GM23338 (cell line): Measurements from ENCODE around the gene CBLN4. TPM values are rescaled to one million over a fixed set of nuclear protein-coding genes. Genes with fewer than 3 reads are reported as not detected.

ENCODE experiments used
- ATAC-seq: fragments of 200-7000 bp; cut with Tn5 transposase; 3 replicates; pipeline ENCODE4 v1.9.1; 2020
- DNase-seq: peaks from one replicate; pipeline ENCODE4 v3.0.0-alpha.2; 2015; ENCODE audit warnings: low spot score
- H2AFZ ChIP-seq: fragments of 200-600 bp; sonication (generic); 2 replicates; pipeline ENCODE4 v1.8.0; 2016; ENCODE audit warnings: antibody characterized with exemption, mild to moderate bottlenecking, moderate library complexity
- H3F3A ChIP-seq: fragments of 200-600 bp; sonication (generic); replicated peaks from 2 replicates; pipeline ENCODE4 v1.8.0; 2017; ENCODE audit warnings: antibody characterized with exemption, mixed run types, low read depth
- H3K27ac ChIP-seq: fragments of 200-600 bp; sonication (generic); 2 replicates; pipeline ENCODE4 v1.6.1; 2016; ENCODE audit warnings: low read depth
- H3K27me3 ChIP-seq: fragments of 200-600 bp; sonication (generic); 2 replicates; pipeline ENCODE4 v1.8.0; 2016; ENCODE audit warnings: mild to moderate bottlenecking, mixed run types, moderate library complexity; ENCODE audit not compliant: insufficient read depth
- H3K36me3 ChIP-seq: fragments of 200-600 bp; sonication (generic); 2 replicates; pipeline ENCODE4 v1.8.0; 2016; ENCODE audit warnings: mild to moderate bottlenecking; ENCODE audit not compliant: insufficient read depth
- H3K4me1 ChIP-seq: fragments of 200-600 bp; sonication (generic); 2 replicates; pipeline ENCODE4 v1.8.0; 2016; ENCODE audit warnings: mild to moderate bottlenecking, moderate library complexity; ENCODE audit not compliant: insufficient read depth
- H3K4me2 ChIP-seq: fragments of 200-600 bp; sonication (generic); 2 replicates; pipeline ENCODE4 v1.7.1; 2017; ENCODE audit warnings: mixed run types
- H3K4me3 ChIP-seq: fragments of 200-600 bp; sonication (generic); 2 replicates; pipeline ENCODE4 v1.6.1; 2016; ENCODE audit warnings: mixed run types
- H3K79me2 ChIP-seq: fragments of 200-600 bp; sonication (generic); replicated peaks from 2 replicates; pipeline ENCODE4 v1.8.0; 2017; ENCODE audit warnings: mild to moderate bottlenecking; ENCODE audit not compliant: insufficient read depth
- H3K9me2 ChIP-seq: fragments of 200-600 bp; sonication (generic); 2 replicates; pipeline ENCODE4 v1.8.0; 2017; ENCODE audit not compliant: insufficient read depth
- H4K20me1 ChIP-seq: fragments of 200-600 bp; sonication (generic); replicated peaks from 2 replicates; pipeline ENCODE4 v1.8.0; 2017; ENCODE audit warnings: mild to moderate bottlenecking; ENCODE audit not compliant: insufficient read depth
- H3K27ac Mint-ChIP-seq: 2 replicates; pipeline ENCODE4 v1.8.0; 2020; ENCODE audit warnings: inconsistent platforms, mild to moderate bottlenecking, moderate library complexity, mixed read lengths
- H3K27me3 Mint-ChIP-seq: 3 replicates; pipeline ENCODE4 v1.8.0; 2022; ENCODE audit warnings: low read depth, mild to moderate bottlenecking, moderate library complexity, mixed read lengths, inconsistent platforms; ENCODE audit not compliant: insufficient read depth, poor library complexity
- H3K36me3 Mint-ChIP-seq: 3 replicates; pipeline ENCODE4 v1.8.0; 2021; ENCODE audit warnings: low read depth, mild to moderate bottlenecking, inconsistent platforms, moderate library complexity, mixed read lengths
- H3K4me1 Mint-ChIP-seq: 3 replicates; pipeline ENCODE4 v1.8.0; 2020; ENCODE audit warnings: mild to moderate bottlenecking, inconsistent platforms, mixed read lengths
- H3K4me3 Mint-ChIP-seq: 3 replicates; pipeline ENCODE4 v1.8.0; 2021; ENCODE audit warnings: moderate library complexity, mild to moderate bottlenecking, inconsistent platforms, mixed read lengths
- H3K9me3 Mint-ChIP-seq: 3 replicates; pipeline ENCODE4 v1.8.0; 2020; ENCODE audit warnings: moderate library complexity, mild to moderate bottlenecking, inconsistent platforms, mixed read lengths
- CTCF ChIP-seq, 2 experiments: fragments of 200-600 bp in 1 of 2; sonication (generic) in 1 of 2; conservative IDR thresholded peaks; 2 replicates each; pipeline versions ENCODE4 v1.5.1 to v1.6.1; 2016 to 2017; ENCODE audit warnings: antibody characterized with exemption in 2 of 2, low read depth in 2 of 2, mild to moderate bottlenecking in 2 of 2, moderate library complexity in 1 of 2
- EZH2 ChIP-seq: fragments of 200-600 bp; sonication (generic); IDR thresholded peaks from one replicate; pipeline ENCODE4 v1.8.0; 2017; ENCODE audit warnings: antibody characterized with exemption, mild to moderate bottlenecking, low read depth; ENCODE audit not compliant: unreplicated experiment
- NANOG ChIP-seq: IDR thresholded peaks from 2 replicates; pipeline ENCODE4 v1.6.1; 2016; ENCODE audit warnings: antibody characterized with exemption, borderline replicate concordance
- POLR2AphosphoS5 ChIP-seq: IDR thresholded peaks from 2 replicates; pipeline ENCODE4 v1.6.1; 2016; ENCODE audit warnings: antibody characterized with exemption, low read depth
- ZNF331 ChIP-seq: fragments of 250-450 bp; sonication (Bioruptor Pico); IDR thresholded peaks from 2 replicates; pipeline ENCODE4 v1.5.0; 2020; ENCODE audit warnings: low read depth, mild to moderate bottlenecking, moderate library complexity
- polyA plus RNA-seq: library from polyadenylated mRNA; unstranded; fragments of >200 nt; fragmentation: Nextera tagmentation; extraction: Ambion mirVana; gene quantifications from 2 replicates; pipeline ENCODE4 v1.2.1, GENCODE V29; 2016
- total RNA-seq: library from RNA; depleted of rRNA; stranded (reverse); fragments of >200 nt; shearing (Covaris generic); gene quantifications from 2 replicates; pipeline ENCODE4 v1.2.3, GENCODE V29; 2014
- TF ChIP-seq, protein P1 (sequence below): fragments of 250-450 bp; sonication (Bioruptor Pico); IDR thresholded peaks from 2 replicates; pipeline ENCODE4 v1.5.0; 2020; ENCODE audit warnings: mild to moderate bottlenecking, moderate library complexity

CBLN4 gene
- total and polyA plus RNA-seq, 2 experiments from 2014 or later, result not detected

DNA sequence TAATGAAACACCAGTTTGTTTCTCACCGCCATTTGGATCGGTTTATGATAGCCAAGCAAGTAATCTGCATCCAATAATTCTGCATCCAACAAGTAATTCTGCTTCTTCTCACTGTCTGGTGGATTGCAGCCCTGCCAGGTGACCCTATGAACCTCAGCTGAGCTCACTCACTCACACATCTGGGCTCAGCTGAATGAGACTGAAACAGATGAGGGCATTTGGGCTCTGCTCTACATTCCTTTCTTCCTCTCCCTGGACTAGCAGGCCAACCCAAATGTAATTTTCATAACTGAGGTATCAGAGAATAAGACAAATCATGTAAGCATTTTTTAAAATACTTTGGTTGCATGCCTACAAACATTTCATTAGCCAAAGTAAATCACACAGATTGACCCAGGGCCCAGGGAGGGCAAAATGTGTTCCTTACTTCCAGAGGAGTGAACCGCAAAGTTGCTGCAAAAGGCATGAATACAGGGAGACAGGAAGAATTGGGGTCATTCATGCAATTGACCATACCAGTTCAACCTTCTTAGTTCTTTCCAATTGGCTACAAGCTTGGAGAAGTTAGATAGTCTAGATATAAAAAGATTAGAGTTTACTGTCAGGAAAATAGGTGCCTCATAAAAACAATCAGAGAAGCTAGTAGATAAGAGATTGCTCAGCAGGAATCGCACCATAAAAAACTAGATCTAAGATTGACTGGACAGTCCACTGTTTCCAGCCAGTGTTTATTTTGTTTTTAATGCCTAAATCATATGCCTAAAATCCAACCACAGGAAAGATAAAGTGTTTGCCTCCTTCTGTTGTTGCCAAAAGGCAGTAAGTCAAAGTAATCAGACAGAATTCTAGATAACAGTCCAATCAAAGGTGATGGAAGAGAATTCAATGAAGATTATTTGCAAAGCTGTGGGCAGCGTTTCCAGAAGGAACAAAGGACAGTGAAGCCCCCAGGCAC is 43.7 kb downstream of the CBLN4 start (continued):
- TF ChIP-seq, protein P1, sequence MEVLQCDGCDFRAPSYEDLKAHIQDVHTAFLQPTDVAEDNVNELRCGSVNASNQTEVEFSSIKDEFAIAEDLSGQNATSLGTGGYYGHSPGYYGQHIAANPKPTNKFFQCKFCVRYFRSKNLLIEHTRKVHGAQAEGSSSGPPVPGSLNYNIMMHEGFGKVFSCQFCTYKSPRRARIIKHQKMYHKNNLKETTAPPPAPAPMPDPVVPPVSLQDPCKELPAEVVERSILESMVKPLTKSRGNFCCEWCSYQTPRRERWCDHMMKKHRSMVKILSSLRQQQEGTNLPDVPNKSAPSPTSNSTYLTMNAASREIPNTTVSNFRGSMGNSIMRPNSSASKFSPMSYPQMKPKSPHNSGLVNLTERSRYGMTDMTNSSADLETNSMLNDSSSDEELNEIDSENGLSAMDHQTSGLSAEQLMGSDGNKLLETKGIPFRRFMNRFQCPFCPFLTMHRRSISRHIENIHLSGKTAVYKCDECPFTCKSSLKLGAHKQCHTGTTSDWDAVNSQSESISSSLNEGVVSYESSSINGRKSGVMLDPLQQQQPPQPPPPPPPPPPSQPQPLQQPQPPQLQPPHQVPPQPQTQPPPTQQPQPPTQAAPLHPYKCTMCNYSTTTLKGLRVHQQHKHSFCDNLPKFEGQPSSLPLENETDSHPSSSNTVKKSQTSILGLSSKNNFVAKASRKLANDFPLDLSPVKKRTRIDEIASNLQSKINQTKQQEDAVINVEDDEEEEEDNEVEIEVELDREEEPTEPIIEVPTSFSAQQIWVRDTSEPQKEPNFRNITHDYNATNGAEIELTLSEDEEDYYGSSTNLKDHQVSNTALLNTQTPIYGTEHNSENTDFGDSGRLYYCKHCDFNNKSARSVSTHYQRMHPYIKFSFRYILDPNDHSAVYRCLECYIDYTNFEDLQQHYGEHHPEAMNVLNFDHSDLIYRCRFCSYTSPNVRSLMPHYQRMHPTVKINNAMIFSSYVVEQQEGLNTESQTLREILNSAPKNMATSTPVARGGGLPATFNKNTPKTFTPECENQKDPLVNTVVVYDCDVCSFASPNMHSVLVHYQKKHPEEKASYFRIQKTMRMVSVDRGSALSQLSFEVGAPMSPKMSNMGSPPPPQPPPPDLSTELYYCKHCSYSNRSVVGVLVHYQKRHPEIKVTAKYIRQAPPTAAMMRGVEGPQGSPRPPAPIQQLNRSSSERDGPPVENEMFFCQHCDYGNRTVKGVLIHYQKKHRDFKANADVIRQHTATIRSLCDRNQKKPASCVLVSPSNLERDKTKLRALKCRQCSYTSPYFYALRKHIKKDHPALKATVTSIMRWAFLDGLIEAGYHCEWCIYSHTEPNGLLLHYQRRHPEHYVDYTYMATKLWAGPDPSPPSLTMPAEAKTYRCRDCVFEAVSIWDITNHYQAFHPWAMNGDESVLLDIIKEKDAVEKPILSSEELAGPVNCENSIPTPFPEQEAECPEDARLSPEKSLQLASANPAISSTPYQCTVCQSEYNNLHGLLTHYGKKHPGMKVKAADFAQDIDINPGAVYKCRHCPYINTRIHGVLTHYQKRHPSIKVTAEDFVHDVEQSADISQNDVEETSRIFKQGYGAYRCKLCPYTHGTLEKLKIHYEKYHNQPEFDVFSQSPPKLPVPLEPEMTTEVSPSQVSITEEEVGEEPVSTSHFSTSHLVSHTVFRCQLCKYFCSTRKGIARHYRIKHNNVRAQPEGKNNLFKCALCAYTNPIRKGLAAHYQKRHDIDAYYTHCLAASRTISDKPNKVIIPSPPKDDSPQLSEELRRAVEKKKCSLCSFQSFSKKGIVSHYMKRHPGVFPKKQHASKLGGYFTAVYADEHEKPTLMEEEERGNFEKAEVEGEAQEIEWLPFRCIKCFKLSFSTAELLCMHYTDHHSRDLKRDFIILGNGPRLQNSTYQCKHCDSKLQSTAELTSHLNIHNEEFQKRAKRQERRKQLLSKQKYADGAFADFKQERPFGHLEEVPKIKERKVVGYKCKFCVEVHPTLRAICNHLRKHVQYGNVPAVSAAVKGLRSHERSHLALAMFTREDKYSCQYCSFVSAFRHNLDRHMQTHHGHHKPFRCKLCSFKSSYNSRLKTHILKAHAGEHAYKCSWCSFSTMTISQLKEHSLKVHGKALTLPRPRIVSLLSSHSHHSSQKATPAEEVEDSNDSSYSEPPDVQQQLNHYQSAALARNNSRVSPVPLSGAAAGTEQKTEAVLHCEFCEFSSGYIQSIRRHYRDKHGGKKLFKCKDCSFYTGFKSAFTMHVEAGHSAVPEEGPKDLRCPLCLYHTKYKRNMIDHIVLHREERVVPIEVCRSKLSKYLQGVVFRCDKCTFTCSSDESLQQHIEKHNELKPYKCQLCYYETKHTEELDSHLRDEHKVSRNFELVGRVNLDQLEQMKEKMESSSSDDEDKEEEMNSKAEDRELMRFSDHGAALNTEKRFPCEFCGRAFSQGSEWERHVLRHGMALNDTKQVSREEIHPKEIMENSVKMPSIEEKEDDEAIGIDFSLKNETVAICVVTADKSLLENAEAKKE, result no peak
- TF ChIP-seq NANOG (no peak), POLR2AphosphoS5 (no peak)

GRCh38 chr20:55953201-55953600 is 52.1 kb downstream of the CBLN4 start:
- H3K4me2 ChIP-seq, result no peak overlapping the region
- H3K4me3 Mint-ChIP-seq, result no peak overlapping the region
- H3K79me2 ChIP-seq, result no peaks in the 10 kb centered on the region
- no peaks in the 10 kb centered on the region for H4K20me1 ChIP-seq
- no peaks in the 10 kb centered on the region for H3F3A ChIP-seq
- no peaks in the 10 kb centered on the region for H3K27me3 ChIP-seq
- H3K36me3 ChIP-seq, result no peaks in the 10 kb centered on the region; the same call in 1 of the 2 replicates
- DNase-seq, result no peak
- H3K9me3 Mint-ChIP-seq, result peaks cover 99% of the 10 kb centered on the region
- no peaks in the 10 kb centered on the region for H3K4me1 Mint-ChIP-seq
- no peak overlapping the region for H3K4me3 ChIP-seq
- H2AFZ ChIP-seq, result no peak overlapping the region
- H3K27ac Mint-ChIP-seq, result no peak overlapping the region
- ATAC-seq, result no peak
- H3K27me3 Mint-ChIP-seq, result no peaks in the 10 kb centered on the region
- H3K9me2 ChIP-seq, result no peaks in the 10 kb centered on the region
- peaks cover 36% of the 10 kb centered on the region for H3K36me3 Mint-ChIP-seq
- no peaks in the 10 kb centered on the region for H3K4me1 ChIP-seq
- no peak overlapping the region for H3K27ac ChIP-seq
- TF ChIP-seq, protein P1, result no peak
- no peak for TF ChIP-seq CTCF (conservative IDR thresholded peaks at IDR 0.05; ENCODE audit: low read depth in 2 of 2)
- TF ChIP-seq ZNF331 (CRISPR knock-in tag), result no peak
- no peak for TF ChIP-seq EZH2
